Neuronal stem cell (in vitro differentiated cells): ENCODE data around the gene WDR4.
"Not testable (repeated sequence)": the region's sequence is repeated elsewhere in the genome, so short reads cannot be mapped to it uniquely, and the experiment has no call there.

ENCODE experiments used
- DNase-seq: peaks from one replicate; pipeline ENCODE4 v3.0.0-alpha.2; 2013; ENCODE audit warnings: low spot score
- H2AFZ ChIP-seq: one replicate; pipeline ENCODE4 v1.6.1; 2013; ENCODE audit warnings: mild to moderate bottlenecking, low read length, inconsistent platforms
- H2AK5ac ChIP-seq: 2 replicates; pipeline ENCODE4 v1.6.1; 2013; ENCODE audit warnings: low read depth, mild to moderate bottlenecking, inconsistent platforms, low read length, moderate library complexity, mixed read lengths
- H2BK120ac ChIP-seq: 2 replicates; pipeline ENCODE4 v1.6.1; 2013; ENCODE audit warnings: low read depth, mild to moderate bottlenecking, inconsistent platforms, low read length, moderate library complexity, mixed read lengths
- H2BK12ac ChIP-seq: one replicate; pipeline ENCODE4 v1.6.1; 2013; ENCODE audit warnings: low read length, inconsistent platforms
- H2BK15ac ChIP-seq: 2 replicates; pipeline ENCODE4 v1.6.1; 2013; ENCODE audit warnings: mild to moderate bottlenecking, low read length, inconsistent platforms, mixed read lengths
- H2BK5ac ChIP-seq: one replicate; pipeline ENCODE4 v1.6.1; 2013; ENCODE audit warnings: inconsistent platforms, mild to moderate bottlenecking, low read length, moderate library complexity
- H3K14ac ChIP-seq: one replicate; pipeline ENCODE4 v1.6.1; 2013; ENCODE audit warnings: low read length, inconsistent platforms
- H3K18ac ChIP-seq: 2 replicates; pipeline ENCODE4 v1.6.1; 2013; ENCODE audit warnings: low read length, inconsistent platforms
- H3K23ac ChIP-seq: 2 replicates; pipeline ENCODE4 v1.6.1; 2013; ENCODE audit warnings: low read depth, mild to moderate bottlenecking, mixed read lengths, low read length, inconsistent platforms; ENCODE audit not compliant: poor library complexity
- H3K27ac ChIP-seq: replicated peaks from 3 replicates; pipeline ENCODE4 v1.5.1; 2013; ENCODE audit warnings: low read length, inconsistent platforms
- H3K27me3 ChIP-seq, 3 experiments: 2 replicates each; pipeline ENCODE4 v1.6.1; 2013; ENCODE audit warnings: low read length in 3 of 3, mild to moderate bottlenecking in 2 of 3, inconsistent platforms in 1 of 3, low read depth in 1 of 3, mixed read lengths in 1 of 3, moderate library complexity in 1 of 3; ENCODE audit not compliant: control insufficient read depth in 3 of 3, insufficient read depth in 3 of 3
- H3K36me3 ChIP-seq, 2 donors: replicated peaks in 1 of 2; 2 replicates each; pipeline ENCODE4 v1.6.1; 2013; ENCODE audit warnings: low read length in 2 of 2; ENCODE audit not compliant: control insufficient read depth in 2 of 2, insufficient read depth in 2 of 2
- H3K4ac ChIP-seq: 2 replicates; pipeline ENCODE4 v1.6.1; 2013; ENCODE audit warnings: inconsistent platforms, mild to moderate bottlenecking, low read length, moderate library complexity
- H3K4me1 ChIP-seq, 2 donors: 1 replicate in 1 of 2; 2 replicates in 1 of 2; pipeline ENCODE4 v1.6.1; 2013; ENCODE audit warnings: low read length in 2 of 2, low read depth in 1 of 2; ENCODE audit not compliant: control insufficient read depth in 2 of 2, insufficient read depth in 1 of 2
- H3K4me2 ChIP-seq: one replicate; pipeline ENCODE4 v1.6.1; 2013; ENCODE audit warnings: mild to moderate bottlenecking, low read length, inconsistent platforms; ENCODE audit not compliant: insufficient read depth, poor library complexity, severe bottlenecking
- H3K4me3 ChIP-seq, 2 donors: 2 replicates each; pipeline ENCODE4 v1.5.1; 2013; ENCODE audit warnings: low read length in 2 of 2, mild to moderate bottlenecking in 2 of 2, inconsistent platforms in 1 of 2, moderate library complexity in 1 of 2
- H3K79me1 ChIP-seq: one replicate; pipeline ENCODE4 v1.6.1; 2013; ENCODE audit warnings: low read depth, mild to moderate bottlenecking, inconsistent platforms, low read length, moderate library complexity
- H3K9ac ChIP-seq: one replicate; pipeline ENCODE4 v1.6.1; 2013; ENCODE audit warnings: mild to moderate bottlenecking, low read depth, low read length, inconsistent platforms; ENCODE audit not compliant: poor library complexity
- H3K9me3 ChIP-seq, 2 donors: replicated peaks in 1 of 2; 2 replicates each; pipeline versions ENCODE3 to v1.6.1; 2013; ENCODE audit warnings: low read length in 2 of 2, mild to moderate bottlenecking in 2 of 2, inconsistent platforms in 1 of 2, low read depth in 1 of 2, mixed read lengths in 1 of 2, moderate library complexity in 1 of 2; ENCODE audit not compliant: control insufficient read depth in 2 of 2, insufficient read depth in 1 of 2
- H4K8ac ChIP-seq: one replicate; pipeline ENCODE4 v1.6.1; 2013; ENCODE audit warnings: low read depth, mild to moderate bottlenecking, inconsistent platforms, low read length, moderate library complexity
- H4K91ac ChIP-seq: one replicate; pipeline ENCODE4 v1.6.1; 2013; ENCODE audit warnings: low read length, low read depth, mild to moderate bottlenecking, inconsistent platforms; ENCODE audit not compliant: poor library complexity
- WGBS, 2 donors: extraction: QIAGEN DNeasy Blood & Tissue Kit; methylation state at CpG; one replicate each; pipeline ENCODE4 v1.1.7; 2013; ENCODE audit warnings: missing lambda C conversion rate in 2 of 2, mixed read lengths in 1 of 2; ENCODE audit not compliant: insufficient read length in 2 of 2, insufficient replicate concordance in 1 of 2; ENCODE audit errors: extremely low coverage in 2 of 2; 5-methylcytosine and 5-hydroxymethylcytosine counted together

WDR4 gene

DNA sequence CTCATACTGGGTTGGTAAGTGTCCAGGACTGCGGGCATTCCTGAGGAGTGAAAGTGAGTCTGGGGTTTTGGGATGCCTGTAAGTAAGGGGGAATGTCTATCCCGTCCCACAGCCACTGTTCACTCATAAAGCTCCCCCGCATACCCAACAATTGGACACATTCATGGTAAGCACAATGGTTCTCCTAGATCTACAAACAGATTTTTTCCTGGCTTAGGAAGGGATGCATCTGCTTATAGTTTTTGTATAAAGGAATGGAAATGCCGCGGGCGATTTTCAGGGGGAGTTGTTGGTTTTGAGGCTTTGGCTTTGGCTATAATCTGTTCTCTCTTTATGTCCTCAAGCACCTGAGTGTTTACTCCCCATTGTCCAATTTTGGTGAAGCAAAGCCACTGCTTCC is 39.0 kb upstream of the WDR4 start:
- DNase-seq: no peak
- H3K23ac ChIP-seq: no peak overlapping the region
- H3K79me1 ChIP-seq: no peaks in the 10 kb centered on the region
- H2BK12ac ChIP-seq: no peak overlapping the region
- H3K14ac ChIP-seq: no peak overlapping the region
- H4K91ac ChIP-seq: no peak overlapping the region
- no peak overlapping the region for H3K9ac ChIP-seq
- no peak overlapping the region for H2AFZ ChIP-seq
- no peak overlapping the region for H3K18ac ChIP-seq
- no peak overlapping the region for H2BK5ac ChIP-seq
- no peak overlapping the region for H2BK120ac ChIP-seq
- H3K4me1 ChIP-seq: no peaks in the 10 kb centered on the region
- H3K4me3 ChIP-seq: no peak overlapping the region
- no peak overlapping the region for H3K27ac ChIP-seq
- H3K36me3 ChIP-seq: peaks cover 0 to 1% of the 10 kb centered on the region in 2 donors
- no peak overlapping the region for H2AK5ac ChIP-seq
- no peak overlapping the region for H4K8ac ChIP-seq
- no peaks in the 10 kb centered on the region for H3K9me3 ChIP-seq
- H3K4ac ChIP-seq: no peak overlapping the region
- no peak overlapping the region for H3K4me2 ChIP-seq
- WGBS, 2 donors: no CpG with 5 or more reads among the region's 6 CpGs
- H2BK15ac ChIP-seq: no peak overlapping the region
- no peaks in the 10 kb centered on the region for H3K27me3 ChIP-seq

DNA sequence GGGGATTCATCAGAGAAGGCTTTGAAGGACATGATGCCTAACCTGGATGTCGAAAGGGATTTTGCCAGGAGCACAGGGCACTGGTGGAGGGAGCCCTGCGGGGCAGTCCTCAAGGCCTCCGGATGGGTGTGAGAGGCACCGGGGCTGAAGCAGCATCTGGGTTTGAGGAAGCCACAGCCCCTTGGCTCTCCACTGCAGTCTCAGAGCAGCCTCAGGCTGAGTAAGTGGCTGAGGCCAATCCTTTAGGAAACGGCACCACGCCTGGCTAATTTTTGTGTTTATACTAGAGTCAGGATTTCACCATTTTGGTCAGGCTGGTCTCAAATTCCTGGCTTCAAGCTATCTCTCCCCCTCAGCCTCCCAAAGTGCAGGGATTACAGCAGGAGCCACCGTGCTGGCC is 34.1 kb upstream of the WDR4 start:
- no CpG with 5 or more reads among the region's 7 CpGs for WGBS, 2 donors
- DNase-seq: no peak

DNA sequence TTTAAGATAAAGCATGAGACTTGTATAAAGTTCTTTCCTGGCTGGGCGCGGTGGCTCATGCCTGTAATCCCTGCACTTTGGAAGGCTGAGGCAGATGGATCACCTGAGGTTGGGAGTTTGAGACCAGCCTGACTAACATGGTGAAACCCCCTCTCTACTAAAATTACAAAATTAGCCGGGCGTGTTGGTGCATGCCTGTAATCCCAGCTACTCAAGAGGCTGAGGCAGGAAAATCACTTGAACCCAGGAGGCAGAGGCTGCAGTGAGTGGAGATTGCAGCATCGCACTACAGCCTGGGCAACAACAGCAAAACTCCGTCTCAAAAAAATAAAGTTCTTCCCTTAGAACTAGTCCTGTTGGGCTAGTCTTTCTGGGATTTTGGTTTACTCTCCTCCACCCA is 32.6 kb upstream of the WDR4 start:
- not testable (repeated sequence) for H2BK12ac ChIP-seq, H3K4me2 ChIP-seq, H2BK5ac ChIP-seq, H3K9me3 ChIP-seq, H3K4ac ChIP-seq, H3K4me3 ChIP-seq, H3K27ac ChIP-seq, H3K9ac ChIP-seq, H3K14ac ChIP-seq, H3K23ac ChIP-seq, H3K4me1 ChIP-seq, H2AK5ac ChIP-seq, H2BK15ac ChIP-seq, H2AFZ ChIP-seq, H2BK120ac ChIP-seq, H3K27me3 ChIP-seq, DNase-seq, H3K18ac ChIP-seq, H3K79me1 ChIP-seq, H4K8ac ChIP-seq, H4K91ac ChIP-seq
- no CpG with 5 or more reads among the region's 6 CpGs for WGBS, 2 donors
- peaks cover 6 to 57% of the 10 kb centered on the region in 2 donors for H3K36me3 ChIP-seq

More for the DNA sequence above, 34.1 kb upstream of the WDR4 start:
- Histone ChIP-seq H3K4ac (peak overlapping the region; percentile 37), H3K27me3 (no peaks in the 10 kb centered on the region), H3K9ac (no peak overlapping the region), H3K4me2 (no peak overlapping the region), H2BK15ac (no peak overlapping the region), H4K8ac (no peak overlapping the region), H3K4me3 (no peak overlapping the region), H4K91ac (no peak overlapping the region), H2AFZ (no peak overlapping the region), H3K23ac (peak overlapping the region; percentile 17), H3K14ac (no peak overlapping the region), H3K27ac (no peak overlapping the region), H2BK5ac (no peak overlapping the region), H3K18ac (no peak overlapping the region), H2AK5ac (no peak overlapping the region), H3K9me3 (no peaks in the 10 kb centered on the region), H2BK120ac (no peak overlapping the region), H3K36me3 (peaks cover 6 to 42% of the 10 kb centered on the region in 2 donors), H3K79me1 (no peaks in the 10 kb centered on the region), H2BK12ac (no peak overlapping the region), H3K4me1 (no peaks in the 10 kb centered on the region)

DNA sequence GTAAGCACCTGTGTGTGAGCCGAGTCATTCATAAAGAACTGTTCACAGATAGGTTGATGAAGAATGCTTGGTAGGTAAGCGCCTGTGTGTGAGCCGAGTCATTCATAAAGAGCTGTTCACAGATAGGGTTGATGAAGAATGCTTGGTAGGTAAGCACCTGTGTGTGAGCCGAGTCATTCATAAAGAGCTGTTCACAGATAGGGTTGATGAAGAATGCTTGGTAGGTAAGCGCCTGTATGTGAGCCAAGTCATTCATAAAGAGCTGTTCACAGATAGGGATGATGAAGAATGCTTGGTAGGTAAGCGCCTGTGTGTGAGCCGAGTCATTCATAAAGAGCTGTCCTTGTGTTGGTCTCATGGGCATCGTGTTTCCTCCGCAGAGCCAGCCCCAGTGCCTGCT is 29.1 kb upstream of the WDR4 start:
- WGBS, 2 donors: no CpG with 5 or more reads among the region's 9 CpGs
- H2AFZ ChIP-seq, H3K79me1 ChIP-seq, H4K91ac ChIP-seq, H3K4me3 ChIP-seq, H4K8ac ChIP-seq, H2AK5ac ChIP-seq, H3K9ac ChIP-seq, H3K18ac ChIP-seq, H3K4me2 ChIP-seq, DNase-seq, H2BK12ac ChIP-seq, H2BK5ac ChIP-seq, H3K27ac ChIP-seq, H2BK120ac ChIP-seq, H2BK15ac ChIP-seq, H3K4me1 ChIP-seq, H3K27me3 ChIP-seq, H3K4ac ChIP-seq, H3K14ac ChIP-seq, H3K23ac ChIP-seq: not testable (repeated sequence)
- Histone ChIP-seq H3K9me3 (peaks cover 10 to 24% of the 10 kb centered on the region in 2 donors), H3K36me3 (peaks cover 26 to 89% of the 10 kb centered on the region in 2 donors)
